OCI-LY1 (cell line): ENCODE results near the gene TENM4.

ENCODE experiments used
- H2AFZ ChIP-seq: fragments of 200-600 bp; sonication (generic), shearing (Covaris generic); 2 replicates; pipeline ENCODE4 v1.6.0; 2014; ENCODE audit warnings: antibody characterized with exemption, mild to moderate bottlenecking, low read length
- H3F3A ChIP-seq: fragments of 200-600 bp; sonication (generic), shearing (Covaris generic); 2 replicates; pipeline ENCODE4 v1.6.0; 2014; ENCODE audit warnings: mild to moderate bottlenecking, antibody characterized with exemption, low read length, moderate library complexity; ENCODE audit not compliant: insufficient read depth
- H3K27ac ChIP-seq: fragments of 200-600 bp; sonication (generic); 2 replicates; pipeline ENCODE4 v1.5.1; 2014; ENCODE audit warnings: low read length, mixed run types, mild to moderate bottlenecking, low read depth; ENCODE audit not compliant: poor library complexity, severe bottlenecking
- H3K27me3 ChIP-seq: fragments of 200-600 bp; sonication (generic); 2 replicates; pipeline ENCODE4 v1.6.0; 2014; ENCODE audit warnings: antibody characterized with exemption, mild to moderate bottlenecking, low read length, moderate library complexity; ENCODE audit not compliant: insufficient read depth
- H3K36me3 ChIP-seq: fragments of 200-600 bp; sonication (generic); 2 replicates; pipeline ENCODE4 v1.6.1; 2014; ENCODE audit warnings: mild to moderate bottlenecking, antibody characterized with exemption, low read length, moderate library complexity, mixed read lengths; ENCODE audit not compliant: insufficient read depth
- H3K4me1 ChIP-seq: fragments of 200-600 bp; sonication (generic); 2 replicates; pipeline ENCODE4 v1.5.1; 2014; ENCODE audit warnings: mild to moderate bottlenecking, low read length, moderate library complexity; ENCODE audit not compliant: insufficient read depth, severe bottlenecking
- H3K4me2 ChIP-seq: fragments of 200-600 bp; sonication (generic), shearing (Covaris generic); 2 replicates; pipeline ENCODE4 v1.6.1; 2014; ENCODE audit warnings: low read length
- H3K4me3 ChIP-seq: fragments of 200-600 bp; sonication (generic); 2 replicates; pipeline ENCODE4 v1.5.1; 2014; ENCODE audit warnings: low read length, low read depth, mild to moderate bottlenecking, mixed read lengths; ENCODE audit not compliant: poor library complexity, severe bottlenecking
- H3K79me2 ChIP-seq: fragments of 200-600 bp; shearing (Covaris generic); 2 replicates; pipeline ENCODE4 v1.6.1; 2016; ENCODE audit warnings: mixed run types, low read length, mixed read lengths; ENCODE audit not compliant: insufficient read depth
- H3K9ac ChIP-seq: fragments of 200-600 bp; sonication (generic), shearing (Covaris generic); 2 replicates; pipeline ENCODE4 v1.6.1; 2014; ENCODE audit warnings: mild to moderate bottlenecking, low read length, mixed read lengths
- H3K9me2 ChIP-seq: fragments of 200-600 bp; sonication (generic), shearing (Covaris generic); 2 replicates; pipeline ENCODE4 v1.6.1; 2014; ENCODE audit warnings: low read depth, mild to moderate bottlenecking, low read length, mixed read lengths
- H3K9me3 ChIP-seq: fragments of 200-600 bp; shearing (Covaris generic); 2 replicates; pipeline ENCODE4 v1.6.1; 2014; ENCODE audit warnings: low read length, mixed read lengths
- H4K20me1 ChIP-seq: fragments of 200-600 bp; sonication (generic), shearing (Covaris generic); 2 replicates; pipeline ENCODE4 v1.6.0; 2016; ENCODE audit warnings: mild to moderate bottlenecking, low read length; ENCODE audit not compliant: insufficient read depth
- EZH2 ChIP-seq: fragments of 200-600 bp; sonication (generic), shearing (Covaris generic); IDR thresholded peaks from 2 replicates; pipeline ENCODE4 v1.8.0; 2017; ENCODE audit warnings: borderline replicate concordance, mixed run types, mild to moderate bottlenecking, antibody characterized with exemption, low read length, moderate library complexity, mixed read lengths
- TF ChIP-seq, protein P1 (sequence below): fragments of 200-600 bp; sonication (generic), shearing (Covaris generic); IDR thresholded peaks from 2 replicates; pipeline ENCODE4 v1.5.1; 2017; ENCODE audit warnings: mild to moderate bottlenecking, antibody characterized with exemption, low read length, moderate library complexity, mixed read lengths

The TENM4 gene

DNA sequence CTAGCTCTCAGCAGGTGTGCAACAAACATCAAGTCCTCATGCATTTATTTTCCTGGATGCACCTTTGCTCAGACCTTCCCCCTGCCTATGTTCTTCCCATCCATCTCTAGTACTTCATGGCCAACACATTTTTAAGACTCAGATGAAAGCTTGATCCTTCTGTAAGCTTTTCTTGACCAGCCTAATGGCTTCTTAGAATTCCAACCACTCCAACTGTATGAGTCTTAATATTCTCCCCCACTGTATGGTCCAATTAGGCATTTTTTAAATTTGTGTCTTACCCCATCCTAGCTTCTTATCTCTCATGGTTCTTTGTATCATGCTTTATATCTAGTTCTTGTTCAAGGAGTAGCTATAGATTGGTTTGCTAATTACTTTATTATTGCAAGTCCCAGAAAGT is 44.8 kb downstream of the TENM4 start:
- no peak overlapping the region for H3K27ac ChIP-seq
- H3K4me3 ChIP-seq, result no peak overlapping the region
- no peak overlapping the region for H2AFZ ChIP-seq
- H3F3A ChIP-seq, result no peaks in the 10 kb centered on the region
- H3K4me1 ChIP-seq, result no peaks in the 10 kb centered on the region
- no peaks in the 10 kb centered on the region for H3K79me2 ChIP-seq
- H3K9me3 ChIP-seq, result no peaks in the 10 kb centered on the region
- no peaks in the 10 kb centered on the region for H3K9me2 ChIP-seq
- no peaks in the 10 kb centered on the region for H4K20me1 ChIP-seq
- no peak overlapping the region for H3K4me2 ChIP-seq
- H3K27me3 ChIP-seq, result no peaks in the 10 kb centered on the region
- no peak for TF ChIP-seq EZH2
- TF ChIP-seq, protein P1, sequence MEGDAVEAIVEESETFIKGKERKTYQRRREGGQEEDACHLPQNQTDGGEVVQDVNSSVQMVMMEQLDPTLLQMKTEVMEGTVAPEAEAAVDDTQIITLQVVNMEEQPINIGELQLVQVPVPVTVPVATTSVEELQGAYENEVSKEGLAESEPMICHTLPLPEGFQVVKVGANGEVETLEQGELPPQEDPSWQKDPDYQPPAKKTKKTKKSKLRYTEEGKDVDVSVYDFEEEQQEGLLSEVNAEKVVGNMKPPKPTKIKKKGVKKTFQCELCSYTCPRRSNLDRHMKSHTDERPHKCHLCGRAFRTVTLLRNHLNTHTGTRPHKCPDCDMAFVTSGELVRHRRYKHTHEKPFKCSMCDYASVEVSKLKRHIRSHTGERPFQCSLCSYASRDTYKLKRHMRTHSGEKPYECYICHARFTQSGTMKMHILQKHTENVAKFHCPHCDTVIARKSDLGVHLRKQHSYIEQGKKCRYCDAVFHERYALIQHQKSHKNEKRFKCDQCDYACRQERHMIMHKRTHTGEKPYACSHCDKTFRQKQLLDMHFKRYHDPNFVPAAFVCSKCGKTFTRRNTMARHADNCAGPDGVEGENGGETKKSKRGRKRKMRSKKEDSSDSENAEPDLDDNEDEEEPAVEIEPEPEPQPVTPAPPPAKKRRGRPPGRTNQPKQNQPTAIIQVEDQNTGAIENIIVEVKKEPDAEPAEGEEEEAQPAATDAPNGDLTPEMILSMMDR, result no peak
- H3K9ac ChIP-seq, result no peak overlapping the region
- no peaks in the 10 kb centered on the region for H3K36me3 ChIP-seq

DNA sequence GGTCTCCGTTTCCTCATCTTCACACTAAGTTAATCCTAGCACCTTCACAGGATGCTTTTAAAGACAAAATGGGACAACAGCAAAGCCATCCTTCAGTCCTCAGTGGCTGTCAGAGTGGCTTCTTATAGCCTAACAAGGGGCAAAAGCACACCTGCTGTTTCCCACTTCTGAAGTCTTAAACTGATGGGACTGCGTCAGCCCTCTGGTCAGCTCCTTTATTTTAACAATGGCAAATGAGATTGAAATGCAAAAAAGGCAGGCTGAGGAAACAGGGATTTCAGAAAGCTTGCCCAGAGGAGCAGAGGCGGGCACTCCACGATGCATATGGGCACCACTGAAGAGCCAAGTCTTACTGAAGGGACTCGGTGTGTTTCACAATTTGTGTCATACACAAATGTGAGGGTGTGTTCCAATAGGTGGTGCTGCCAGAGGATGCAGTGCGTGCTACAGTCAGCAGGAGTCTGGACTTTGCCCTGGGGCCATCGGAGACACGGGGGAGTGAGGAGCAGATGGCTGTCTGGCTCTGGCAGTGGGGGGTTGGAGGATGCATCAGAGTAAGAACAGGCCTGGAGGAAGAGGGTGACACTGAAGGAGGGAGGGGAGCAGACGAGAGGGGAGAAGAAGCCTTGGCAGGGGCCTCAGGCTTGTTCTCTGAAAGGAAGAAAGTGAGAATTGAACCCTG is 47.3 kb downstream of the TENM4 start:
- no peaks in the 10 kb centered on the region for H3K9me3 ChIP-seq
- H3K27ac ChIP-seq, result no peak overlapping the region
- no peak overlapping the region for H3K4me2 ChIP-seq

DNA sequence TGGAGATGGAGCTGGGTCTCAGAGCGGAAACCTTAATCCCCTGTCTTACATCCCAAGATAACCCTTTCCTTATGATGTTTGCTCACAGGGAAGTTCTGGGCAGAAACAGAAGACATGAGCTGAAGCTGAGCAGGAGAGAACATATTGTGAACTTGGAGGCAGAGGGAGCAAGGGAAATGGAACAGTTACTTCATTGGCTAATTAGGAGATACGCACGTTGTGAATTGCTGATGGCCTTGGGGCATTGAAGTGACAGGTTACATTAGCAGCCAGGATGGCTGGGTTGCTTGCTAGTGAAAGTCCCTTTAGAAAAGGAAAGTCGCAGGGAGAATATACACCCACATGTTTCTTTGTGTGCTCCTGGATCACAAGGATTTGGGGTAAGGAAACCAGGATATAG is 48.7 kb downstream of the TENM4 start:
- Histone ChIP-seq H3K36me3 (no peaks in the 10 kb centered on the region), H3K9ac (no peak overlapping the region), H3K4me2 (no peak overlapping the region), H3K27me3 (no peaks in the 10 kb centered on the region), H3K4me1 (no peaks in the 10 kb centered on the region), H3F3A (no peaks in the 10 kb centered on the region), H3K9me3 (no peaks in the 10 kb centered on the region), H3K79me2 (no peaks in the 10 kb centered on the region), H3K9me2 (no peaks in the 10 kb centered on the region), H3K4me3 (no peak overlapping the region), H2AFZ (no peak overlapping the region), H4K20me1 (no peaks in the 10 kb centered on the region), H3K27ac (no peak overlapping the region)
- TF ChIP-seq, protein P1, result no peak
- no peak for TF ChIP-seq EZH2

More for the DNA sequence above, 47.3 kb downstream of the TENM4 start:
- H3K79me2 ChIP-seq, result no peaks in the 10 kb centered on the region
- TF ChIP-seq, protein P1, result no peak
- no peak for TF ChIP-seq EZH2
- no peaks in the 10 kb centered on the region for H3K27me3 ChIP-seq
- H2AFZ ChIP-seq, result no peak overlapping the region
- H3K36me3 ChIP-seq, result no peaks in the 10 kb centered on the region
- H3K4me1 ChIP-seq, result no peaks in the 10 kb centered on the region
- H3K9me2 ChIP-seq, result no peaks in the 10 kb centered on the region
- H3K9ac ChIP-seq, result no peak overlapping the region
- no peaks in the 10 kb centered on the region for H3F3A ChIP-seq
- H3K4me3 ChIP-seq, result no peak overlapping the region
- H4K20me1 ChIP-seq, result no peaks in the 10 kb centered on the region
